ENCODE data around the gene IL6ST.

The IL6ST gene

DNA sequence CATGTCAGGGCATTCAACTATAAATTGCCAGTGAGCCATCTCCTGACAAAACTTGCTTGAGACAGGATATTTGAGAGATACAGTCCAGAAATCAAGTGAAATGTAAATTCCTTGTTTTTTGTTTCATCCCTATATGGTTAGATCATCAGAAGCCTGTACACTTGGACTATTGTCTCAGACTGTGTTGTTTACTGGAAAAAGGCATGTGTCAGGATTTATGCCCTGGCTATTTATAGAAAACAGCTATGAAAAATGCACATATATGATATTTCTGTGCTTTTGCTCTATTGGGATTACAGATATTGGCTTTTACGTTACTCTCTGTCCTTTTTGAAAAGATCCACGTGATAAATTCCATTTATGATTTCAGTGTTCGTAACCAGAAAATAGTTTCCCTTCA is 99.4 kb downstream of the IL6ST start:
- DNase-seq (ENCODE audit: low read depth), result no peak

GRCh38 chr5:55894135-55894534 is 100.6 kb downstream of the IL6ST start:
- DNase-seq (ENCODE audit: low read depth), result no peak

DNA sequence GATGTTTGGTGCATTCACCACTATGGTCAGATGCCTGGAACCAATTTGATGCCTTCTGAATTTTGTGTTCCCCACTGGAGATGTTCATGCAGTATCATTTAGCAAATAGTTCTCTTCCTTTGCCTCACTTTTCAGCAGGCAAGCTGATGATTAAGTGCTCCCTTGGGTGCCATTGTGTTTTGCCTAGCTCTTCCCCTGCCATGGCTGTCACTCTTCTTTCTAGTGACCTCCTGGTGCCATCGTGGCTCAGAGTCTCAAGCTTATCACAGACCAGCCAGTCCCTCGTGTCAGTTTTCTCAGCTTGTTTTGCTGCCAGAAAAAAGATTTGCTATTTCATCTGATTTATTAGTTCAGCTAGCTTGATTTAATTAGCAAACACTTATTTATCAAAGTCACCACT is 102.3 kb downstream of the IL6ST start:
- DNase-seq (ENCODE audit: low read depth), result no peak

- no peak for DNase-seq (ENCODE audit: low read depth)
Measured at GRCh38 chr5:55888205-55888604, 106.6 kb downstream of the IL6ST start.

DNA sequence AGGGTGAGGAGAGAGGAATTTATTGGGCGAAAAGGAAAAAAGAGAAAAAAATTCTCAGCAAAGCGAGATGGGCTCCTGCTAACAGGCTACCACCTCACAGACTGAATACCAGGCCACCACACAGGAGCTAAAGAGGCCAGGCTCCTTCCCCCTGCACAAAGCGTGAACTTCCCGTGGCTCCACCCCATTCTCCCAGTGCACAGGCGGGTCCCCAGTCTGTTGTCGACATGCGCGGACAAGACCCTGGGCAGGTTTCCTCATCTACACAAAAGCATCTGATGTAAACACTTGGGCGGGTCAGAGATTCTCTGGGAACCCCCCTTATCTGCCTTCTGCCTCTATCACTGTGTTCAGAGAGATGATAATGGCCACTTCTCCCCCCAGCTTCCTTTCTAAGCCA is 109.4 kb downstream of the IL6ST start:
- no peak for DNase-seq (ENCODE audit: low read depth)

All from T-helper 22 cell (primary cell).